Measurements from ENCODE around the gene HOXC6.
"Not testable (repeated sequence)": the region's sequence is repeated elsewhere in the genome, so short reads cannot be mapped to it uniquely, and the experiment has no call there.

HOXC6 gene

DNA sequence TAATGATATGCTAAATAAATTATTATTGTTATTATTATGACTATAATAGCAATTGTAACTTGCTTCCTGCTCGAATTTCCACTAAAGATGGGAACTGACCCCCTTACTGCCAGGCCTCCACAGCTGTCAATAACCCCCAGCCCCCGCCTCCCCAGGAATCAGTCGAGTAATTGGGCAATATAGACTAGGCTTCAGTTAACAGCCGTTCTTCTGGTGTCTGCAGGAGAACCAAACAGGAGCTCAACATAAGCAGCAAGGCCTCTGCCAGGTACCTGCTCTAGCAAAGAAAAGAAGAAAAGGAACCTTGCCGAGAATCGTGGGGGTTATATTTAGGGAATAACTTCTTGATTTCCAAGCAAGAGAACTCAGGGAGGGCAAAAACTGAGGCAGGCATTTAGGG is 47.2 kb downstream of the HOXC6 start:
- TF ChIP-seq, protein P1, sequence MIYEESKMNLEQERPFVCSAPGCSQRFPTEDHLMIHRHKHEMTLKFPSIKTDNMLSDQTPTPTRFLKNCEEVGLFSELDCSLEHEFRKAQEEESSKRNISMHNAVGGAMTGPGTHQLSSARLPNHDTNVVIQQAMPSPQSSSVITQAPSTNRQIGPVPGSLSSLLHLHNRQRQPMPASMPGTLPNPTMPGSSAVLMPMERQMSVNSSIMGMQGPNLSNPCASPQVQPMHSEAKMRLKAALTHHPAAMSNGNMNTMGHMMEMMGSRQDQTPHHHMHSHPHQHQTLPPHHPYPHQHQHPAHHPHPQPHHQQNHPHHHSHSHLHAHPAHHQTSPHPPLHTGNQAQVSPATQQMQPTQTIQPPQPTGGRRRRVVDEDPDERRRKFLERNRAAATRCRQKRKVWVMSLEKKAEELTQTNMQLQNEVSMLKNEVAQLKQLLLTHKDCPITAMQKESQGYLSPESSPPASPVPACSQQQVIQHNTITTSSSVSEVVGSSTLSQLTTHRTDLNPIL (CRISPR knock-in tag; IDR thresholded peaks at IDR 0.05; ENCODE audit: low read depth) = no peak
- TF ChIP-seq ESRRG (CRISPR knock-in tag; IDR thresholded peaks at IDR 0.05) (no peak), ZNF565 (CRISPR knock-in tag; conservative IDR thresholded peaks at IDR 0.05; ENCODE audit: low read depth) (no peak), ISL1 (CRISPR knock-in tag; IDR thresholded peaks at IDR 0.05) (no peak)
- ATAC-seq = no peak

DNA sequence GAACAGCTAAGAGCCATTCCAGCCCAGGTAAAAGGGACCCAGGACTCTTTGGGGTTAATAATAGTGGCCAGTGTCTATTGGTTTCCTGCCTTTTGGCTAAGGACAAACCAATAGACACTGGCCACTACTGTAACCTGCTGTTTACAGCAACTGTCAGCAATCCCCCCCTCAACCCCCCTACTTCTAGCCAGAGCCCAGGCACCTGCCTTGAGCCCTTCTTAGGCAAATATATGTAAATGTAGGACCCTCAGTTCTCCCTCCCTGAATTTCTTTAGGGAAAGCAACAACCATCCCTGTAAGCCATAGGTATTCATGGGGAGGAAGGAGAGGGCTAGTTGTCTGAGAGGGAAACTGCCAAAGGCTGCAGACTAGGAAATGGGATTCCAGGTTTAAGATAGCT is 47.7 kb downstream of the HOXC6 start:
- TF ChIP-seq, protein P2, sequence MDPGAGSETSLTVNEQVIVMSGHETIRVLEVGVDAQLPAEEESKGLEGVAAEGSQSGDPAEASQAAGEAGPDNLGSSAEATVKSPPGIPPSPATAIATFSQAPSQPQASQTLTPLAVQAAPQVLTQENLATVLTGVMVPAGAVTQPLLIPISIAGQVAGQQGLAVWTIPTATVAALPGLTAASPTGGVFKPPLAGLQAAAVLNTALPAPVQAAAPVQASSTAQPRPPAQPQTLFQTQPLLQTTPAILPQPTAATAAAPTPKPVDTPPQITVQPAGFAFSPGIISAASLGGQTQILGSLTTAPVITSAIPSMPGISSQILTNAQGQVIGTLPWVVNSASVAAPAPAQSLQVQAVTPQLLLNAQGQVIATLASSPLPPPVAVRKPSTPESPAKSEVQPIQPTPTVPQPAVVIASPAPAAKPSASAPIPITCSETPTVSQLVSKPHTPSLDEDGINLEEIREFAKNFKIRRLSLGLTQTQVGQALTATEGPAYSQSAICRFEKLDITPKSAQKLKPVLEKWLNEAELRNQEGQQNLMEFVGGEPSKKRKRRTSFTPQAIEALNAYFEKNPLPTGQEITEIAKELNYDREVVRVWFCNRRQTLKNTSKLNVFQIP (CRISPR knock-in tag; IDR thresholded peaks at IDR 0.05; ENCODE audit: borderline replicate concordance, low read depth) = no peak
- TF ChIP-seq OSR1 (CRISPR knock-in tag; IDR thresholded peaks at IDR 0.05) (no peak), TOX (CRISPR knock-in tag; IDR thresholded peaks at IDR 0.05; ENCODE audit: borderline replicate concordance) (no peak), PPARA (CRISPR knock-in tag; IDR thresholded peaks at IDR 0.05; ENCODE audit: borderline replicate concordance) (no peak), ZC3H10 (CRISPR knock-in tag; IDR thresholded peaks at IDR 0.05) (no peak), ARNTL (CRISPR knock-in tag; IDR thresholded peaks at IDR 0.05; ENCODE audit: borderline replicate concordance, low read depth) (no peak), ZFP3 (CRISPR knock-in tag; IDR thresholded peaks at IDR 0.05) (no peak), ZFP30 (CRISPR knock-in tag; IDR thresholded peaks at IDR 0.05) (no peak), BACH2 (CRISPR knock-in tag; IDR thresholded peaks at IDR 0.05; ENCODE audit: borderline replicate concordance) (no peak)
- TF ChIP-seq, protein P3, sequence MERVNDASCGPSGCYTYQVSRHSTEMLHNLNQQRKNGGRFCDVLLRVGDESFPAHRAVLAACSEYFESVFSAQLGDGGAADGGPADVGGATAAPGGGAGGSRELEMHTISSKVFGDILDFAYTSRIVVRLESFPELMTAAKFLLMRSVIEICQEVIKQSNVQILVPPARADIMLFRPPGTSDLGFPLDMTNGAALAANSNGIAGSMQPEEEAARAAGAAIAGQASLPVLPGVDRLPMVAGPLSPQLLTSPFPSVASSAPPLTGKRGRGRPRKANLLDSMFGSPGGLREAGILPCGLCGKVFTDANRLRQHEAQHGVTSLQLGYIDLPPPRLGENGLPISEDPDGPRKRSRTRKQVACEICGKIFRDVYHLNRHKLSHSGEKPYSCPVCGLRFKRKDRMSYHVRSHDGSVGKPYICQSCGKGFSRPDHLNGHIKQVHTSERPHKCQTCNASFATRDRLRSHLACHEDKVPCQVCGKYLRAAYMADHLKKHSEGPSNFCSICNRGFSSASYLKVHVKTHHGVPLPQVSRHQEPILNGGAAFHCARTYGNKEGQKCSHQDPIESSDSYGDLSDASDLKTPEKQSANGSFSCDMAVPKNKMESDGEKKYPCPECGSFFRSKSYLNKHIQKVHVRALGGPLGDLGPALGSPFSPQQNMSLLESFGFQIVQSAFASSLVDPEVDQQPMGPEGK (CRISPR knock-in tag; IDR thresholded peaks at IDR 0.05; ENCODE audit: borderline replicate concordance) = no peak
- TF ChIP-seq, protein P1 (CRISPR knock-in tag; IDR thresholded peaks at IDR 0.05; ENCODE audit: low read depth) = no peak
- ATAC-seq = no peak

DNA sequence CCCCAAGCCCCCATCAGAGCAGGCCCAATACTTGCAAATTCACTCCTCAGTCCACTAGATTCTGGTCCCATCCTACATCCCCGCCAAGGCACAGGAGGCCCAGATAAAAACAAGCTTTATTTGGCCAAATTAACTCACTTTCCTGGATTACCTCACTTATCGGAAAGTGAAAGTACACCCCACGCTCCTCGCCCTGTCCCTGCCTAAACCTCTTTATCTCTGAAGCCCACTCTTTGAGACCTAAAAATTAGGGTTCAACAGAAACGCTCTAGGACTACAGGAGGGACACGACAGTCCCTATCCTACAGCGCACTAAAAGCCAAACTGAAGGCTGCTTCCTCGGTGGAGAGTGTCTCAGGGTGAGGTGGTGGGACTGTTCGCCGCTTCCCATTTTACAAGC is 49.6 kb downstream of the HOXC6 start:
- not testable (repeated sequence) for ATAC-seq

DNA sequence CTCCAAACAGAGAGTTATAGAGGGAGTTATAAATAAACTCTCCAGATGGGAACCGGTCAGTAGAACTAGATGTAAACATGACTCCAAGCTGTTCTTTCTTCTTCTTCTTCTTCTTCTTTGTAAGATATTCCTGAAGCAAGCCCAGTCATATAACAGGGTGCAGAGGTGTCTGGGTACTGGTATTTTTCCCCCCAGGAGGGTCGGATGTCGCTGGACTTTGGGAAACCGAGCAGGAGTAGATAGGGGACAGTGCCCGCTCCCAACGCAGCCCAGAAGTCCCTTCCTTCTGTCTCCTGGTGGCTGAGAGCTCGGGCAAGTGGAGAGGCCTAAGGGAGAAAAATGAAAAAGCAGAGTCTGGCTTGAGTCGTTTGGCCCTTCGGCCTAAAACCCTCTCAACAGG is 50.9 kb downstream of the HOXC6 start:
- not testable (repeated sequence) for ATAC-seq

Data from SK-N-SH treated with all-trans-retinoic acid at 6 μM for 48 hours (cell line).